Liver (tissue), 9 donors: ENCODE data around the gene RANBP17. TPM values are rescaled to one million over a fixed set of nuclear protein-coding genes. Genes with fewer than 3 reads are reported as not detected.

Experiments used
- DNase-seq: peaks from one replicate; pipeline ENCODE4 v3.0.0-alpha.2; 2017; ENCODE audit warnings: low spot score
- H3K27ac ChIP-seq, 2 donors: one replicate each; pipeline ENCODE4 v1.7.0; 2013; ENCODE audit warnings: inconsistent platforms in 2 of 2, low read length in 2 of 2, control low read depth in 1 of 2, low read depth in 1 of 2, mild to moderate bottlenecking in 1 of 2
- H3K27me3 ChIP-seq, 4 donors: one replicate each; pipeline versions ENCODE4 v1.6.1 to v1.7.0; 2013; ENCODE audit warnings: low read length in 3 of 4, inconsistent platforms in 1 of 4, mild to moderate bottlenecking in 1 of 4, moderate library complexity in 1 of 4; ENCODE audit not compliant: control insufficient read depth in 4 of 4, insufficient read depth in 4 of 4
- H3K36me3 ChIP-seq, 4 donors: one replicate each; pipeline versions ENCODE4 v1.6.1 to v1.7.0; 2013; ENCODE audit warnings: low read length in 3 of 4, mild to moderate bottlenecking in 3 of 4, low read depth in 1 of 4, moderate library complexity in 1 of 4; ENCODE audit not compliant: control insufficient read depth in 4 of 4, insufficient read depth in 3 of 4
- H3K4me1 ChIP-seq, 4 donors: one replicate each; pipeline versions ENCODE4 v1.6.1 to v1.7.0; 2013; ENCODE audit warnings: low read length in 3 of 4, mild to moderate bottlenecking in 3 of 4, moderate library complexity in 1 of 4; ENCODE audit not compliant: control insufficient read depth in 4 of 4, insufficient read depth in 4 of 4
- H3K4me3 ChIP-seq, 3 donors: one replicate each; pipeline versions ENCODE4 v1.6.1 to v1.7.0; 2013; ENCODE audit warnings: low read length in 3 of 3, control low read depth in 1 of 3, low read depth in 1 of 3, mild to moderate bottlenecking in 1 of 3
- H3K9ac ChIP-seq, 2 donors: one replicate each; pipeline ENCODE4 v1.7.0; 2013; ENCODE audit warnings: low read length in 2 of 2, mild to moderate bottlenecking in 2 of 2, moderate library complexity in 2 of 2, control low read depth in 1 of 2, low read depth in 1 of 2
- H3K9me3 ChIP-seq, 4 donors: one replicate each; pipeline versions ENCODE4 v1.6.1 to v1.7.0; 2013; ENCODE audit warnings: low read length in 3 of 4; ENCODE audit not compliant: control insufficient read depth in 4 of 4
- CTCF ChIP-seq: fragments of 150-350 bp; IDR thresholded peaks from 2 replicates; pipeline ENCODE4 v1.5.1; 2017; ENCODE audit warnings: improper control_type of control experiment, low read depth, low read length; ENCODE audit not compliant: missing input control
- EGR1 ChIP-seq, 2 donors: IDR thresholded peaks; 2 replicates each; pipeline ENCODE4 v1.6.1; 2016 to 2018; ENCODE audit warnings: antibody characterized with exemption in 2 of 2, low read depth in 2 of 2
- FOXA1 ChIP-seq: IDR thresholded peaks from 2 replicates; pipeline ENCODE4 v1.6.1; 2016; ENCODE audit warnings: antibody characterized with exemption
- FOXA2 ChIP-seq: IDR thresholded peaks from 2 replicates; pipeline ENCODE4 v1.6.1; 2016; ENCODE audit warnings: antibody characterized with exemption
- GABPA ChIP-seq, 2 donors: IDR thresholded peaks in 1 of 2; conservative IDR thresholded peaks in 1 of 2; 2 replicates each; pipeline ENCODE4 v1.6.1; 2016; ENCODE audit warnings: antibody characterized with exemption in 2 of 2, mild to moderate bottlenecking in 1 of 2, moderate library complexity in 1 of 2
- HNF4A ChIP-seq, 2 donors: conservative IDR thresholded peaks; 2 replicates each; pipeline ENCODE4 v1.6.1; 2016; ENCODE audit warnings: antibody characterized with exemption in 2 of 2, mild to moderate bottlenecking in 2 of 2
- HNF4G ChIP-seq: IDR thresholded peaks from 2 replicates; pipeline ENCODE4 v1.6.1; 2016; ENCODE audit warnings: antibody characterized with exemption
- JUND ChIP-seq, 2 donors: IDR thresholded peaks; 2 replicates each; pipeline ENCODE4 v1.6.1; 2016; ENCODE audit warnings: antibody characterized with exemption in 2 of 2
- MAX ChIP-seq: IDR thresholded peaks from 2 replicates; pipeline ENCODE4 v1.6.1; 2016; ENCODE audit warnings: antibody characterized with exemption
- NR2F2 ChIP-seq: IDR thresholded peaks from 2 replicates; pipeline ENCODE4 v1.6.1; 2016; ENCODE audit warnings: antibody characterized with exemption
- RAD21 ChIP-seq, 2 donors: IDR thresholded peaks; 2 replicates each; pipeline ENCODE4 v1.6.1; 2016; ENCODE audit warnings: antibody characterized with exemption in 2 of 2, mild to moderate bottlenecking in 2 of 2
- RXRA ChIP-seq, 2 donors: IDR thresholded peaks; 2 replicates each; pipeline ENCODE4 v1.6.1; 2017 to 2018; ENCODE audit warnings: antibody characterized with exemption in 2 of 2, mild to moderate bottlenecking in 1 of 2
- SP1 ChIP-seq: IDR thresholded peaks from 2 replicates; pipeline ENCODE4 v1.6.1; 2018; ENCODE audit warnings: antibody characterized with exemption, mild to moderate bottlenecking
- TAF1 ChIP-seq: conservative IDR thresholded peaks from 2 replicates; pipeline ENCODE4 v1.6.1; 2016; ENCODE audit warnings: antibody characterized with exemption, mild to moderate bottlenecking
- YY1 ChIP-seq: IDR thresholded peaks from 2 replicates; pipeline ENCODE4 v1.6.1; 2016; ENCODE audit warnings: antibody characterized with exemption, mild to moderate bottlenecking
- WGBS: extraction: QIAGEN DNeasy Blood & Tissue Kit; methylation state at CpG from one replicate; pipeline ENCODE4 v1.1.7; 2013; 5-methylcytosine and 5-hydroxymethylcytosine counted together
- polyA plus RNA-seq, 2 donors: library from polyadenylated mRNA; stranded (reverse) in 1 of 2; unstranded in 1 of 2; fragments of 200-250 nt in 1 of 2; fragments of >200 nt in 1 of 2; fragmentation: Nextera tagmentation in 1 of 2; extraction: Ambion mirVana in 1 of 2; gene quantifications; one replicate each; pipeline versions ENCODE4 v1.2.1 to v1.2.3, GENCODE V29; 2013 to 2015
- total RNA-seq, 2 donors: library from RNA; depleted of rRNA; stranded (reverse); fragments of >200 nt; gene quantifications; one replicate each; pipeline ENCODE4 v1.2.3, GENCODE V29; 2014
- TF ChIP-seq, protein P1 (sequence below): IDR thresholded peaks from 2 replicates; pipeline ENCODE4 v1.6.1; 2016; ENCODE audit warnings: antibody characterized with exemption
- TF ChIP-seq, protein P2 (sequence below): IDR thresholded peaks from 2 replicates; pipeline ENCODE4 v1.6.1; 2016; ENCODE audit warnings: antibody characterized with exemption
- TF ChIP-seq, protein P3 (sequence below): IDR thresholded peaks from 2 replicates; pipeline ENCODE4 v1.6.1; 2016; ENCODE audit warnings: antibody characterized with exemption, mild to moderate bottlenecking
- donor health status: healthy.
- donor health status: healthy.
- donor health status: healthy.
- donor health status: healthy.
- donor health status: healthy.

The RANBP17 gene
- total and polyA plus RNA-seq, 4 donors = 0.83 to 10.8 (median 7.9) TPM

GRCh38 chr5:171340491-171340890 lies 478.7 kb downstream of the RANBP17 start:
- no peak for TF ChIP-seq HNF4G
- TF ChIP-seq, protein P1, sequence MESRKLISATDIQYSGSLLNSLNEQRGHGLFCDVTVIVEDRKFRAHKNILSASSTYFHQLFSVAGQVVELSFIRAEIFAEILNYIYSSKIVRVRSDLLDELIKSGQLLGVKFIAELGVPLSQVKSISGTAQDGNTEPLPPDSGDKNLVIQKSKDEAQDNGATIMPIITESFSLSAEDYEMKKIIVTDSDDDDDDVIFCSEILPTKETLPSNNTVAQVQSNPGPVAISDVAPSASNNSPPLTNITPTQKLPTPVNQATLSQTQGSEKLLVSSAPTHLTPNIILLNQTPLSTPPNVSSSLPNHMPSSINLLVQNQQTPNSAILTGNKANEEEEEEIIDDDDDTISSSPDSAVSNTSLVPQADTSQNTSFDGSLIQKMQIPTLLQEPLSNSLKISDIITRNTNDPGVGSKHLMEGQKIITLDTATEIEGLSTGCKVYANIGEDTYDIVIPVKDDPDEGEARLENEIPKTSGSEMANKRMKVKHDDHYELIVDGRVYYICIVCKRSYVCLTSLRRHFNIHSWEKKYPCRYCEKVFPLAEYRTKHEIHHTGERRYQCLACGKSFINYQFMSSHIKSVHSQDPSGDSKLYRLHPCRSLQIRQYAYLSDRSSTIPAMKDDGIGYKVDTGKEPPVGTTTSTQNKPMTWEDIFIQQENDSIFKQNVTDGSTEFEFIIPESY = no peak
- TF ChIP-seq HNF4A (conservative IDR thresholded peaks at IDR 0.05) = no peak
- no peak for TF ChIP-seq FOXA2
- no peak for TF ChIP-seq RXRA (IDR thresholded peaks at IDR 0.05)
- no peak for TF ChIP-seq NR2F2
- no peak for TF ChIP-seq EGR1 (IDR thresholded peaks at IDR 0.05; ENCODE audit: low read depth in 2 of 2)
- no peak for TF ChIP-seq GABPA (IDR thresholded peaks at IDR 0.05 in 1 of 2, conservative IDR thresholded peaks at IDR 0.05 in 1 of 2)
- TF ChIP-seq CTCF = no peak
- no peak for TF ChIP-seq JUND (IDR thresholded peaks at IDR 0.05)
- TF ChIP-seq, protein P2, sequence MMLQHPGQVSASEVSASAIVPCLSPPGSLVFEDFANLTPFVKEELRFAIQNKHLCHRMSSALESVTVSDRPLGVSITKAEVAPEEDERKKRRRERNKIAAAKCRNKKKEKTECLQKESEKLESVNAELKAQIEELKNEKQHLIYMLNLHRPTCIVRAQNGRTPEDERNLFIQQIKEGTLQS = no peak
- no peak for TF ChIP-seq SP1
- no peak for TF ChIP-seq MAX
- no peak for TF ChIP-seq YY1
- TF ChIP-seq TAF1 = no peak
- no peak for TF ChIP-seq RAD21 (IDR thresholded peaks at IDR 0.05)
- TF ChIP-seq, protein P3, sequence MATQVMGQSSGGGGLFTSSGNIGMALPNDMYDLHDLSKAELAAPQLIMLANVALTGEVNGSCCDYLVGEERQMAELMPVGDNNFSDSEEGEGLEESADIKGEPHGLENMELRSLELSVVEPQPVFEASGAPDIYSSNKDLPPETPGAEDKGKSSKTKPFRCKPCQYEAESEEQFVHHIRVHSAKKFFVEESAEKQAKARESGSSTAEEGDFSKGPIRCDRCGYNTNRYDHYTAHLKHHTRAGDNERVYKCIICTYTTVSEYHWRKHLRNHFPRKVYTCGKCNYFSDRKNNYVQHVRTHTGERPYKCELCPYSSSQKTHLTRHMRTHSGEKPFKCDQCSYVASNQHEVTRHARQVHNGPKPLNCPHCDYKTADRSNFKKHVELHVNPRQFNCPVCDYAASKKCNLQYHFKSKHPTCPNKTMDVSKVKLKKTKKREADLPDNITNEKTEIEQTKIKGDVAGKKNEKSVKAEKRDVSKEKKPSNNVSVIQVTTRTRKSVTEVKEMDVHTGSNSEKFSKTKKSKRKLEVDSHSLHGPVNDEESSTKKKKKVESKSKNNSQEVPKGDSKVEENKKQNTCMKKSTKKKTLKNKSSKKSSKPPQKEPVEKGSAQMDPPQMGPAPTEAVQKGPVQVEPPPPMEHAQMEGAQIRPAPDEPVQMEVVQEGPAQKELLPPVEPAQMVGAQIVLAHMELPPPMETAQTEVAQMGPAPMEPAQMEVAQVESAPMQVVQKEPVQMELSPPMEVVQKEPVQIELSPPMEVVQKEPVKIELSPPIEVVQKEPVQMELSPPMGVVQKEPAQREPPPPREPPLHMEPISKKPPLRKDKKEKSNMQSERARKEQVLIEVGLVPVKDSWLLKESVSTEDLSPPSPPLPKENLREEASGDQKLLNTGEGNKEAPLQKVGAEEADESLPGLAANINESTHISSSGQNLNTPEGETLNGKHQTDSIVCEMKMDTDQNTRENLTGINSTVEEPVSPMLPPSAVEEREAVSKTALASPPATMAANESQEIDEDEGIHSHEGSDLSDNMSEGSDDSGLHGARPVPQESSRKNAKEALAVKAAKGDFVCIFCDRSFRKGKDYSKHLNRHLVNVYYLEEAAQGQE = no peak
- TF ChIP-seq FOXA1 = no peak

More at GRCh38 chr5:171340491-171340890, 478.7 kb downstream of the RANBP17 start:
- peaks cover 0 to 19% (median 2%) of the 10 kb centered on the region in 4 donors for H3K27me3 ChIP-seq
- H3K9me3 ChIP-seq = no peaks in the 10 kb centered on the region
- 37% methylated on average over 6 of the region's 6 CpGs for WGBS
- H3K27ac ChIP-seq = no peak overlapping the region
- H3K9ac ChIP-seq = no peak overlapping the region
- H3K4me1 ChIP-seq = no peaks in the 10 kb centered on the region
- H3K4me3 ChIP-seq = no peak overlapping the region
- no peaks in the 10 kb centered on the region for H3K36me3 ChIP-seq
- no peak for DNase-seq
